ENCODE data around the gene TALDO1. TPM values are rescaled to one million over a fixed set of nuclear protein-coding genes. Genes with fewer than 3 reads are reported as not detected.

Gene TALDO1
- total RNA-seq, 1 experiment from 2014 or later: 137 TPM

DNA sequence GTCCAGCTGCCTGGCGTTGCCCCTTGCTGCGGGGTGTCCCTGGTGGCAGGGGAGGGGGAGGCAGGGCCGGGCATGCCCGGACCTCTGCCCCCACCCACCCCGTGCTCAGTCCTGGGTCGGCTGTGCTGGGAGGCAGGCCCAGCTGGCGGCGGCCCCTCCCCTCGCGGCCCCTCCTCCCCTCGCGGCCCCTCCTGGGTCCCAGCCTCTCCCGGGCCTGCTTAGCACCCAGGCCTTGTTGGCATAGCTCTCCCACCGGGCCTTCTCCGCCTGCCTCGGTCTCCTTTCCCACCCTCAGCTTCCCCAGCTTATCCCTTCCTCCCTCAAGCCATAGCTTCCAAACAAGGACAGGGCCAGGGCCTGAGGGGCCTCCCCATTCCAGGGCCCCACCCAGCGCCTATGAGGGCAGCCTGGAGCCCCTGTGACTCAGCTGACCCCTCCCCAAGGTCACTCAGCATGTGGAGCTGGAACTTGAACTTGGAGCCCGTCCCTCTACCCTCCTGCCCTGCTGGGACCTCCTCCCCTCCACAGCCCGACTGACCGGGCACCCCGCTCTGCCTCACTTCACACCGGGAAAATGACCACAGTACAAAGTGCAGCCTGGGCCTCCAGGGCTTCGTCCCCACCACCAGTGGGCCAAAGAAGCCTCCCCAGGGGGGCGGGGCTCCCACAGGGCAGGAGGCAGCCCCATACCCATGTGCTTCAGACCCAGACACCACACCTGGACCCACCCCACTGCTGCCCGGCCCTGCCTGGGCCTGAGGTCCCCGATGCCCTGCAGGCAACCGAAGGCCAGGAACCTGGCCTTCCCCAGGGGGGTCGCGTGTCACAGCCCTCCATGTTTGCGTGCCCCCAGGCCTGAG is 40.1 kb upstream of the TALDO1 start:
- H3K4me3 Mint-ChIP-seq (ENCODE audit: unreplicated experiment): peak overlapping the region; percentile 86
- intact Hi-C loops (cut with micrococcal nuclease): no loop called here
- peak; percentile 53 for DNase-seq (ENCODE audit: unreplicated experiment)
- H3K27ac Mint-ChIP-seq (ENCODE audit: low read depth, unreplicated experiment): peak overlapping the region; percentile 91
- H3K4me1 Mint-ChIP-seq (ENCODE audit: insufficient read depth, unreplicated experiment): peaks cover 25% of the 10 kb centered on the region
- peaks cover 41% of the 10 kb centered on the region for H3K36me3 Mint-ChIP-seq (ENCODE audit: insufficient read depth, unreplicated experiment)
- POLR2A ChIA-PET: interaction anchor here (0.7 to 5.4 kb wide), 13 partner anchors 10 to 173 kb away, joined by 3 to 118 read pairs (median 6); partner anchors contain the start of genes DEAF1, TALDO1 and TMEM80
- CTCF ChIA-PET: interaction anchor here (0.7 to 2.1 kb wide), 7 partner anchors 8 to 92 kb away, joined by 3 to 18 read pairs (median 4); no protein-coding TSS in a partner anchor
- BruUV-seq (replicated peaks): no TSS peak
- TF ChIP-seq, protein P1, sequence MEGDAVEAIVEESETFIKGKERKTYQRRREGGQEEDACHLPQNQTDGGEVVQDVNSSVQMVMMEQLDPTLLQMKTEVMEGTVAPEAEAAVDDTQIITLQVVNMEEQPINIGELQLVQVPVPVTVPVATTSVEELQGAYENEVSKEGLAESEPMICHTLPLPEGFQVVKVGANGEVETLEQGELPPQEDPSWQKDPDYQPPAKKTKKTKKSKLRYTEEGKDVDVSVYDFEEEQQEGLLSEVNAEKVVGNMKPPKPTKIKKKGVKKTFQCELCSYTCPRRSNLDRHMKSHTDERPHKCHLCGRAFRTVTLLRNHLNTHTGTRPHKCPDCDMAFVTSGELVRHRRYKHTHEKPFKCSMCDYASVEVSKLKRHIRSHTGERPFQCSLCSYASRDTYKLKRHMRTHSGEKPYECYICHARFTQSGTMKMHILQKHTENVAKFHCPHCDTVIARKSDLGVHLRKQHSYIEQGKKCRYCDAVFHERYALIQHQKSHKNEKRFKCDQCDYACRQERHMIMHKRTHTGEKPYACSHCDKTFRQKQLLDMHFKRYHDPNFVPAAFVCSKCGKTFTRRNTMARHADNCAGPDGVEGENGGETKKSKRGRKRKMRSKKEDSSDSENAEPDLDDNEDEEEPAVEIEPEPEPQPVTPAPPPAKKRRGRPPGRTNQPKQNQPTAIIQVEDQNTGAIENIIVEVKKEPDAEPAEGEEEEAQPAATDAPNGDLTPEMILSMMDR (IDR thresholded peaks at IDR 0.05; ENCODE audit: unreplicated experiment): no peak
- H3K9me3 Mint-ChIP-seq (ENCODE audit: unreplicated experiment): no peaks in the 10 kb centered on the region
- no peaks in the 10 kb centered on the region for H3K27me3 Mint-ChIP-seq (ENCODE audit: insufficient read depth, unreplicated experiment)

DNA sequence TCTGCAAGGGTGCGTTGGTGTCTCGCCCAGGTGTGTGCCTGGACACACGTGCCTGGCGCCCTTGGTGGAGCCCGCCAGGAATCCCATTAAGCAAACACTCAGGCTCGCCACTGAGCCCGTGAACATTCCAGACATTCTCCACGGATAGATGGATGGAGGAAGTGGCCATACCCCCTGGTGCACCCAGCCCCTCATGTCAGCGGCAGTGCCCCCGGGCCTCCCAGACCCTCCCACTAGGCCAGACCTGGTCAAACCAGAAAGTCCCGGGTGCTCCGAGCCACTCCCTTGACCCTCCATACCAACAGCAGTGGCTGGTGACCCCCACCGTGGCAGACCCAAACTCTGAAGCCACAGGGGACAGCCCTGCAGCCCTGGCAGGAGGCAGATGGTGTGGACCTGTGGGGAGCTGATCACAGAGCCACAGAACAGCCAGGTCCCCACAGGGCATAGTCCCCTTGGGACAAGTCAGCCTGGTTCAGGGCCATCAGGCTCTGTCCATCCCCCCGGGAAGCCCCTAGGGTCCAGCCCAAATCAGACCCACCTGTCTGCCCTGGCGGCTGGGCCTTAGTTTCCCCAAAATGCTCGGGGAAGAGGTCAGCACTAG is 39.3 kb upstream of the TALDO1 start:
- CTCF ChIA-PET: interaction anchor here (1.2 to 2.1 kb wide), 5 partner anchors 11 to 91 kb away, joined by 3 to 18 read pairs (median 4); no protein-coding TSS in a partner anchor
- POLR2A ChIA-PET: interaction anchor here (1.4 to 4.3 kb wide), 3 partner anchors 11 to 154 kb away, joined by 4 to 118 read pairs (median 13); partner anchors contain the start of genes DEAF1 and TMEM80
- BruUV-seq (replicated peaks): no TSS peak
- Mint-ChIP-seq H3K4me1 (ENCODE audit: insufficient read depth, unreplicated experiment) (peaks cover 22% of the 10 kb centered on the region), H3K27me3 (ENCODE audit: insufficient read depth, unreplicated experiment) (no peaks in the 10 kb centered on the region), H3K9me3 (ENCODE audit: unreplicated experiment) (no peaks in the 10 kb centered on the region), H3K27ac (ENCODE audit: low read depth, unreplicated experiment) (peak overlapping the region; percentile 91), H3K36me3 (ENCODE audit: insufficient read depth, unreplicated experiment) (peaks cover 41% of the 10 kb centered on the region), H3K4me3 (ENCODE audit: unreplicated experiment) (peak overlapping the region; percentile 86)
- DNase-seq (ENCODE audit: unreplicated experiment): no peak
- TF ChIP-seq, protein P1 (IDR thresholded peaks at IDR 0.05; ENCODE audit: unreplicated experiment): no peak
- intact Hi-C loops (cut with micrococcal nuclease): no loop called here

DNA sequence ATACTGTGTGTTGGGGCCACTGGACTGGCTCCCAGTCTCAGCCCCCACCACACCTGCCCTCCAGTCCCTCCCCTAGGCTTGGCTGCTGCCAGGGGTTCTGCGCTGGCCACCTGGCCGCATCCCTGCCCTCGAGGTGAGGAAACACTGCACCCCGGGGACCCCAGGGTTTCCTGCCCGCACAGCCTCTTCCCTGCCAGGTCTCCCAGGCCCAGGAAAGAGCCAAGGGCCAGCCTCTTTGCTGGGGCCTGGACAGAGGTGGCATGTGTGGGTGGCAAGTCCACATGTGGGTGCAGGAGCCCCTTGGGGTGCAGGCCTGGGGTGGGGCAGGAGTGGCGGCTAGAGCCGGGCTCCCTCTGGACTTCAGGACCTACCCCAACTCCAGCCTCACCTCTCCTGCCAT is 38.8 kb upstream of the TALDO1 start:
- TF ChIP-seq, protein P1 (IDR thresholded peaks at IDR 0.05; ENCODE audit: unreplicated experiment): no peak
- H3K4me3 Mint-ChIP-seq (ENCODE audit: unreplicated experiment): no peak overlapping the region
- ChIA-PET CTCF (interaction anchor here (0.6 kb wide), 1 partner anchor 34 kb away, joined by 3 read pairs; no protein-coding TSS in a partner anchor), POLR2A (no interaction called here)
- peaks cover 47% of the 10 kb centered on the region for H3K36me3 Mint-ChIP-seq (ENCODE audit: insufficient read depth, unreplicated experiment)
- BruUV-seq (replicated peaks): no TSS peak
- intact Hi-C loops (cut with micrococcal nuclease): no loop called here
- DNase-seq (ENCODE audit: unreplicated experiment): no peak
- no peaks in the 10 kb centered on the region for H3K27me3 Mint-ChIP-seq (ENCODE audit: insufficient read depth, unreplicated experiment)
- peaks cover 20% of the 10 kb centered on the region for H3K4me1 Mint-ChIP-seq (ENCODE audit: insufficient read depth, unreplicated experiment)
- no peaks in the 10 kb centered on the region for H3K9me3 Mint-ChIP-seq (ENCODE audit: unreplicated experiment)
- H3K27ac Mint-ChIP-seq (ENCODE audit: low read depth, unreplicated experiment): no peak overlapping the region

Data from MCF 10A (cell line).